Adipocyte (in vitro differentiated cells): ENCODE measurements around the gene HADHB.

Experiments
- DNase-seq: peaks from one replicate; pipeline ENCODE4 v3.0.0-alpha.2; 2015; ENCODE audit warnings: low read depth
- H3K27me3 ChIP-seq: replicated peaks from 2 replicates; pipeline ENCODE4 v1.7.0; 2013; ENCODE audit warnings: mild to moderate bottlenecking, low read length, moderate library complexity; ENCODE audit not compliant: control insufficient read depth, insufficient read depth
- H3K36me3 ChIP-seq: 2 replicates; pipeline ENCODE4 v1.7.0; 2013; ENCODE audit warnings: low read length, mild to moderate bottlenecking, moderate library complexity; ENCODE audit not compliant: control insufficient read depth, insufficient read depth, severe bottlenecking
- H3K4me1 ChIP-seq: 2 replicates; pipeline ENCODE4 v1.7.0; 2013; ENCODE audit warnings: mild to moderate bottlenecking, low read length, moderate library complexity; ENCODE audit not compliant: control insufficient read depth, insufficient read depth
- H3K4me3 ChIP-seq: 2 replicates; pipeline ENCODE4 v1.7.0; 2013; ENCODE audit warnings: mild to moderate bottlenecking, low read length, moderate library complexity
- H3K9ac ChIP-seq: 2 replicates; pipeline ENCODE4 v1.7.0; 2013; ENCODE audit warnings: mild to moderate bottlenecking, low read length, moderate library complexity
- H3K9me3 ChIP-seq: 2 replicates; pipeline ENCODE4 v1.7.0; 2013; ENCODE audit warnings: mild to moderate bottlenecking, low read length, moderate library complexity; ENCODE audit not compliant: control insufficient read depth

The HADHB gene

DNA sequence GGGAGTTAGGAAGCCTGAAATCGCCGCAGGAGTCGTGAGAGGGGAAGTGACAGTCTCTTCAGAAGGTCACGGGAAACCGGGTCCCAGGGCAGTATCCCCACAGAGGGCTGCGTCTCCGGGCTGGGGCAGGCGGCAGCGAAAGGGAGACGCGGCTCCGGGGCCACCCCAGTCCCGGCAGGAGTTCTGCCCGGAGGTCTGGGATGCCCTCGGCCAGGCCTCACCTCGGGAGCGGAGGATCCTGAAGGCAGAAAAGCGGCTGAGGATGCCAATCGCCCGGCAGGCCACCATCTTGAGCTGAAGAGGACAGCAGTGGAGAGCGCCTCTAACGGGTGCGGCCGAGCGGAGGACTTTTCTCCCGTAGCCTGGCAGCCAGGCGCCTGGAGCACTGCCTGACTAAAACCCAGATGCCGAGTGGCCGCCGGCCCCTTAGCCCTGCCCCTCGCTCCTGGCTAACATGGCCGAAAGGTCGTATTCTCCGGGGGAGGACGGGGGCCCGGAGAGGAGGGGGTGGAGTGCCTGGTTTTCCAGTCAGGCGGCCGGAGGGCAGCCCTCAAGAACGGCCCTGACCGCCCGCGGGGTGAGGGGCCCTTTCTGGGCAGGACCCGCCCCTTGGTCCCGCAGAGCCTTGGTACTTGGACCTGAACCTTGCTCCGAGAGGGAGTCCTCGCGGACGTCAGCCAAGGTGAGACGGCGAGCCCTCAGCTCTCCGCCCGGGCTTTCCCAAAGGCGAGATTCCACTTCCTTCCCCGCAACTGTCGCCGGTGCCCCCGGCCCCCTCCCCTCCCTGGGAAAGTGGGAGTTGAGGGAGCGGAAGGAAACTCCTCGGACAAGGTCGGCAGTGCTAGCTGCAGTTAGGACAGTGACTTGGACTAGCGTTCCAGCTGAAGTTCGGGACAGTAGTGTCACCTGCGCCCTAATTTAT, at the start of gene HADHB, which contains the start of gene HADHA:
Gene HADHB (plus strand): TSS at position 631 of the 922 bp plus-strand sequence. CDS start 9,316 bp downstream, outside the sequence.
Gene HADHA (minus strand): TSS at position 324 of the 922 bp plus-strand sequence. CDS start 36 bp downstream, at position 288.
- Histone ChIP-seq H3K27me3 (no peaks in the 10 kb centered on the region), H3K36me3 (no peaks in the 10 kb centered on the region), H3K9me3 (no peaks in the 10 kb centered on the region), H3K4me3 (peak within 1 kb of the TSS; percentile 96), H3K9ac (peak within 1 kb of the TSS; percentile 96), H3K4me1 (peaks cover 57% of the 10 kb centered on the region)
- peak; percentile 93 for DNase-seq

DNA sequence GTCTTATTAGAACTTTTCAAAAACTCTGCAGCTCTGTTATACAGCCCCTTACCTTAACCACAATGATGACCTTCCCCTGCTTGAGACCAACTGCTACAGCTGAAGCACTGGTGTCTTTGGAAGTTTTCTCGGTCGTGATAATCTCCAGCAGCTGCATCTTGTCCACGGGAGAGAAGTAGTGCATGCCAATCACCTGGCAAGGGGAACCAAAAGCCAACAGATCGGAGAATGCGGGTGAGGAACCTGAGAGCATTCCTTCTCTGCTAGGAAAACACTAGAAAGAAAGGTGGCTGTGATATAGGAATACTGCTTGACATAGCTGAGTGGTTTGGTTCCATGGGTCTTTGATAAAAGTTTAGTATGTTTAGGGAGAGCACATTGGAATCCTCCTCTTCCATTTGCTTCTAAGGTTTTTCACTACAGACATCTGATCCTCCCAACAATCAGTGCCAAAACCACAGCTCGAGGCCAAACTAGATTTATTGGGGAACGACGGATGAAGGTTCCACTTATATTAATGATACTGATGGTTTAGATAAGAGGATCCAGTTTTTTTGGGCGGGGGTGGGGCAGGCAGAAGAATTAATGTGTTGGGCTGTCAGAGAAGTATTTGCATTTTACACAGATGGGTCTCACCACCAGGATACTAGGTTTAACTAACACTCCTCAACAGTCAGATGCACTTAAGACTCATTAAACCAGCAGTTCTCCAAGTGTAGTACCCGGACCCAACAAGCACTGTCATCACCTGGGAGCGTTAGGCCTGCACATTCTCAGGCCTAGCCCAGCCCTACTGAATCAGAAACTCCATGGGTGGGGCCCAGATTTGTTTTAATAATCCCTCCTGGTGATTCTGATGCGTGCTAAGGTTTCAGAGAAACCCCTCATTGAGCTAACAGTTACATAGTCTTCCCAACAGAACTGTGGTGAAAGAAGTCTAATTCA, 49.4 kb upstream of the HADHB start:
- no peak overlapping the region for H3K9ac ChIP-seq
- no peaks in the 10 kb centered on the region for H3K4me1 ChIP-seq
- no peaks in the 10 kb centered on the region for H3K9me3 ChIP-seq
- peaks cover 100% of the 10 kb centered on the region for H3K36me3 ChIP-seq
- no peak for DNase-seq
- no peaks in the 10 kb centered on the region for H3K27me3 ChIP-seq
- no peak overlapping the region for H3K4me3 ChIP-seq

DNA sequence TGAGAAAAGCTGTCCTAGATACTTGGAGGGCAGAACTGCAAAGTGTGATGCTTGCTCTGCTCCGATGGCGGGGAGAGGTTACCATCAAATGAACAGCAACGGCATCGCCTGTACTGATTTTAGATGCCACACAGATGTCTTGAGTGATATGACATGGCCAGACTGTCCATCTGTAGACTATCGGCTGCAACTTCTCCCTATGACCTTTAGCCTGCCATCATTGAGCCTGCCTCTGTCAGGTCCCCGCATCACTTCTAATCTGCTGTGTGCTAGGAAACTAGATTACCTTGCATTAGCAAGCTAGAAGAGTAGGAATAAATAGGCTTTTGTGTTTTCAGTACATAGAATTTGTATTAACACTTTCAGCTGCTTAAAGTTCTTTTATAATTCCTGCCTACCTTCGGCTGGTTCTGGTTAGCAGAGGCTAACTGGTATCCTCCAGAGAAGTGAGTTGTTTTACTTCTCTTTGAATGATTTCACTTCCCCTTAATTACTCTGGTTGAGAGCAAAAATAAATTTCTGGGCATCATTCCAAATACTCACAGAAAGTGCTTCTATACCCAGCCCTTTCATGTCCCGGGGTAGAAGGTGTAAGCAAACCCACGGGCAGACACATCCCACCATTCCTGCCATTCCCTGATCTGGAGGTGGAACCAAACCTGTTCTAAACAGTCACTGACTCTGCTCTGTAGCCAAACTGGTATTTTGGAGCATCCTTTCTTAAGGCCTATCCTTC, 47.9 kb upstream of the HADHB start:
- no peaks in the 10 kb centered on the region for H3K27me3 ChIP-seq
- no peak overlapping the region for H3K9ac ChIP-seq
- no peak for DNase-seq
- peaks cover 99% of the 10 kb centered on the region for H3K36me3 ChIP-seq
- H3K4me1 ChIP-seq: no peaks in the 10 kb centered on the region
- no peaks in the 10 kb centered on the region for H3K9me3 ChIP-seq
- H3K4me3 ChIP-seq: no peak overlapping the region

DNA sequence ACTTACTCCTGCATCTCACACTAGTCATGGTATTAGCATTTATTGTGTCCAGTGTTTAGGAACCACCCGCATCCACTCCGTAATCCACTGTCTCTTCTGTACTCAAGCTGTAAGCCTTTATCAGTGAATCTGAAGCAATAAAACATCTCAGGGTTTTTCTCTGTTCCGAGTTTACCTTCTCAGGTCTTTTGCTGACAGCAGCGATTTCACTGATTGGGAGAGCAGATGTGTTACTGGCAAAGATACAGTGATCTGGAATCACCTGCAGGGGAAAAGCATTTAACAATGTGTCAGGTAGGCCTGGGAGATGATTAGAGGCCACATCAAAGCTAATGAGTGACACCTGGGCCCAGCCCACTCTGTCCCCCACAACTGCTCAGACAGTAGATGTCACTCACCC, 47.2 kb upstream of the HADHB start:
- Histone ChIP-seq H3K4me3 (no peak overlapping the region), H3K36me3 (peaks cover 99% of the 10 kb centered on the region), H3K9ac (no peak overlapping the region), H3K27me3 (no peaks in the 10 kb centered on the region), H3K9me3 (no peaks in the 10 kb centered on the region), H3K4me1 (no peaks in the 10 kb centered on the region)
- DNase-seq: no peak

DNA sequence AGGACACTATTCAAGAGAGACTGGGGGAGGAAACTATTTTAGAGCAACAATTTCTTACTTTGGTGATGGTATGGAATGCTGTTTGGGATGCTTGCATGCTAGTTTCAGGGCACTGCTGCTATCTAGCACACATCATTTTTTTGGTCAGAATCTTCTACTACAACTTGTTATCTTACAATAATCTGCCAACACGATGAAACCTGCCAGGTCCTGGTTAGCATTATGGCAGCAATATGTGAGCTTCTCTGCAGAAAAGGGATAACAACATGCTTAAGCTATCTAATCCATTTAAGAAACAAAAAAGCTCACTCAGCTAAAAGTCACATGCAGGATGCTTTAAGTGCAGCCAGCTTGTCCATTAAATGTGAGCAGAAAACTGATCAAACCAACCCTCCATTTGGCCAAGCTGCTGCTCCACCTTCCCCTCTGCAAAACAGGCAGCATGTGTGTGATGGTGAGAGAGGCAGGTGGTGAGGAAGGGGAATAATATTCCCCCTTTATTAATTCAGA, 41.7 kb upstream of the HADHB start:
- peaks cover 93% of the 10 kb centered on the region for H3K36me3 ChIP-seq
- DNase-seq: no peak

DNA sequence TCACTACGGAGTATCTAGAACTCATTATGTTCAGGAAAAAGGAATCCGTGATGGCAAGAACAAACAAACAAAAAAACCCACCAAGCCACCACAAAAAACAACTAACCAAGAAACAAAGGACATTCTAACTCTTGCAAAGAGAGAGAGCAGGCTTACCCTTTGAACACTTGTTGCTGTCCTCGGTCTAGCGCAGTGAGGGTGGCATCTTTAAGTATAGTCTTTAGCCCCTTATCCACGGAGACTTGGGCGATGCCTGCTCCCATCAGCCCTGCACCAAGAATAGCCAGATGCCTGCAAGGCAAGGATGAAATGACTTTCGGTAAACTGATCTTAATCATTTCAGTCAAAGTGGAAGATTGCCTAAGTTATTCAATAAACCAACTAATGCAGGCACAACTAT, 40.8 kb upstream of the HADHB start:
- H3K9ac ChIP-seq: no peak overlapping the region
- H3K4me1 ChIP-seq: no peaks in the 10 kb centered on the region
- no peaks in the 10 kb centered on the region for H3K27me3 ChIP-seq
- no peak overlapping the region for H3K4me3 ChIP-seq
- H3K9me3 ChIP-seq: no peaks in the 10 kb centered on the region
- H3K36me3 ChIP-seq: peaks cover 93% of the 10 kb centered on the region
- no peak for DNase-seq

More for the DNA sequence above, 41.7 kb upstream of the HADHB start:
- H3K4me1 ChIP-seq: no peaks in the 10 kb centered on the region
- H3K9me3 ChIP-seq: no peaks in the 10 kb centered on the region
- no peaks in the 10 kb centered on the region for H3K27me3 ChIP-seq
- H3K9ac ChIP-seq: no peak overlapping the region
- H3K4me3 ChIP-seq: no peak overlapping the region

DNA sequence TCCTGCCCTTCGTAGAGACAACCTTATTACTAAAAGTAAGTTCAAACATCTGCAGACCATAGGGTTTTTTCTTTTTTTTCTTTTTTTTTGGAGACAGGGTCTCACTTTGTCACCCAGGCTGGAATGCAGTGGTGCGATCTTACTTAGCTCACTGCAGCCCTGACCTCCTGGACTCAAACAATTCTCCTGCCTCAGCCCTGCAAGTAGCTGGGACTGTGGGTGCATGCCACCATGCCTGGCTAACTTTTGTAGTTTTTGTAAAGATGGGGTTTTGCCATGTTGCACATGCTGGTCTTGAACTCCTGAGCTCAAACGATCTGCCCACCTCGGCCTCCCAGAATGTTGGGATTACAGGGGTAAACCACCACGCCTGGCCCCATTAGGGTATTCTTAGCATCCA, 32.7 kb upstream of the HADHB start:
- DNase-seq: no peak
- Histone ChIP-seq H3K9ac (no peak overlapping the region), H3K4me3 (no peak overlapping the region), H3K36me3 (peaks cover 99% of the 10 kb centered on the region), H3K4me1 (no peaks in the 10 kb centered on the region), H3K27me3 (no peaks in the 10 kb centered on the region), H3K9me3 (no peaks in the 10 kb centered on the region)

DNA sequence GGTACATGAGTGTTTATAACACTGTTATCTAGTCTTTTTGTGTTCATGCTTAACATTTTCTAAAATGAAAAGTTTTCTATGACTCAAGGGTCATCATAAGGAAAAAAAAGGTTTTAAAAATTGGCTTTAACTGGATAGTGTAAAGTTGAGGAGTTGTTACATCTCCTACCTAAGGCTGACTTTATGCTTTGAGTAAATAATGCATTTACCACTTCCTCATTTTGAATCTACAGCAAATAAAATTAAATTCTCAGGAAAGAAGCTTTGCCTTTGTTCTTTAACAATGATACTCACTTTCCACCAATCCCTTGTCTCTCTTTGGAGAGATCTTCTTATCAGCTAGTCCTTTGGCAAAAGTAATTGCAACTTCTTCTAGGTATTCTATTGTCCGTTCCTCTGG, 30.0 kb upstream of the HADHB start:
- no peak for DNase-seq
- Histone ChIP-seq H3K4me3 (no peak overlapping the region), H3K9me3 (peaks cover 11% of the 10 kb centered on the region), H3K27me3 (no peaks in the 10 kb centered on the region), H3K36me3 (peaks cover 95% of the 10 kb centered on the region), H3K4me1 (no peaks in the 10 kb centered on the region), H3K9ac (no peak overlapping the region)

DNA sequence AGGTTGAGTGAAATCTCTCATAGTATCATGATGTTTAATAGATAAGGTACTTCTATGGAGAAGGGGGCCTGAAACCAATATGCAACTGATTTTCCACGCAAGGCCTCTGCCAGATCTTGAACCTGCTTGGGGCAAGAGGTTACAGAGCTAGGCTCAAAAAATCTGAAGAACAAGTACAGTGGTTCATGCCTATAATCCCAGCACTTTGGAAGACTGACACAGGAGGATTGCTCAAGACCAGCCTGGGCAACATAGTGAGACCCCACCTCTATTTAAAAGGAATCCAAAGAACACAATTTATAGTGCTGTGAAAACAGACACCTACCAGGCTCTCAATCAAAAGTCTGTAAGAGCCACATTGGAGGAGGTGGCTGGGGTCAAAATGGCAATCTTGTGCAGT, 28.9 kb upstream of the HADHB start:
- no peak for DNase-seq
- H3K9ac ChIP-seq: no peak overlapping the region
- no peak overlapping the region for H3K4me3 ChIP-seq
- no peaks in the 10 kb centered on the region for H3K4me1 ChIP-seq
- peaks cover 95% of the 10 kb centered on the region for H3K36me3 ChIP-seq
- peaks cover 11% of the 10 kb centered on the region for H3K9me3 ChIP-seq
- H3K27me3 ChIP-seq: no peaks in the 10 kb centered on the region

DNA sequence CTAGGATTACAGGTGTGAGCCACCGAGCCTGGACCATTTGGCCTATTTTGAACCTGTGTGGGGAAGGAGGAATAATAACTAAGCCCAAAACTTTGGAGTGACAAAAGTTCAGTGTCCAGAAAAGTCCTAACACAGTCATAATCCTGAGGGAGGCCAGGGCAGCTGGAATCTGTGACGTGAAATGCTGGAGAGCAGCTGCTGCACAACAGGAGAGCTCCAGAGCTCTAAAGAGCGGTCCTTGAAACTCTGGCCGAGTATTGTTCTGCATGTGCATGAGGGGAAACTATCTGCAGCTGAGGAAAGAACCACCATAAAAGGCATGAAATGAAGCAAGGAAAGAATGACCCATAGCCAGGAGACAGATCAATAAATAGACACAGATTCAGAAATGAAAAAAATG, 28.2 kb upstream of the HADHB start:
- Histone ChIP-seq H3K4me3 (no peak overlapping the region), H3K4me1 (no peaks in the 10 kb centered on the region), H3K36me3 (peaks cover 95% of the 10 kb centered on the region), H3K27me3 (no peaks in the 10 kb centered on the region), H3K9ac (no peak overlapping the region), H3K9me3 (peaks cover 11% of the 10 kb centered on the region)
- DNase-seq: no peak
